ENCODE results near the gene SBF1.
"Not testable (repeated sequence)": the region's sequence is repeated elsewhere in the genome, so short reads cannot be mapped to it uniquely, and the experiment has no call there.

The SBF1 gene

GRCh38 chr22:50474710-50475651 lies at the start of gene SBF1:
TSS of gene SBF1 (minus strand) at chr22:50475035. CDS start at chr22:50474840, 195 bp downstream.
- peak; percentile 51 to 73 for DNase-seq

- DNase-seq = no peak
Observed at GRCh38 chr22:50523806-50524675, 49.2 kb upstream of the SBF1 start.

- DNase-seq = no peak
Observed at GRCh38 chr22:50523458-50523805, 48.6 kb upstream of the SBF1 start.

GRCh38 chr22:50522806-50523438 lies 48.1 kb upstream of the SBF1 start:
- no peak for DNase-seq

GRCh38 chr22:50522208-50522805 lies 47.5 kb upstream of the SBF1 start:
- no peak for DNase-seq

GRCh38 chr22:50521710-50522109 lies 46.9 kb upstream of the SBF1 start:
- no peak for DNase-seq

GRCh38 chr22:50520826-50521453 lies 46.1 kb upstream of the SBF1 start:
- no peak for DNase-seq

- DNase-seq = not testable (repeated sequence)
Observed at GRCh38 chr22:50520184-50520583, 45.3 kb upstream of the SBF1 start.

- no peak for DNase-seq
Observed at GRCh38 chr22:50519151-50519550, 44.3 kb upstream of the SBF1 start.

GRCh38 chr22:50518606-50519005 lies 43.8 kb upstream of the SBF1 start:
- no peak for DNase-seq

- no peak for DNase-seq
Observed at GRCh38 chr22:50517495-50518260, 42.8 kb upstream of the SBF1 start.

GRCh38 chr22:50516891-50517290 lies 42.1 kb upstream of the SBF1 start:
- DNase-seq = no peak

GRCh38 chr22:50516068-50516467 lies 41.2 kb upstream of the SBF1 start:
- DNase-seq = no peak

GRCh38 chr22:50513175-50513574 lies 38.3 kb upstream of the SBF1 start:
- no peak for DNase-seq

- no peak for DNase-seq
Observed at GRCh38 chr22:50508897-50509296, 34.1 kb upstream of the SBF1 start.

GRCh38 chr22:50507991-50508884 lies 33.4 kb upstream of the SBF1 start, which contains the start of gene NCAPH2:
TSS of gene NCAPH2 (plus strand) at chr22:50508224. CDS start at chr22:50508338, 114 bp downstream.
- DNase-seq = peak; percentile 78 to 86

- peak in 1 of 2 experiments; percentile 83 for DNase-seq
Observed at GRCh38 chr22:50507421-50507990, 32.7 kb upstream of the SBF1 start, which contains the start of gene LMF2. TSS of gene LMF2 (minus strand) at chr22:50507702. CDS start at chr22:50507675, 27 bp downstream.

- no peak for DNase-seq
Observed at GRCh38 chr22:50506611-50507420, 32.0 kb upstream of the SBF1 start.
